H9 (cell line): ENCODE measurements around the gene TMEM9. TPM values are rescaled to one million over a fixed set of nuclear protein-coding genes. Genes with fewer than 3 reads are reported as not detected.
A peak's percentile ranks its signal among the peaks of the same experiment; 100 is the strongest.

Experiments
- DNase-seq: peaks from one replicate; pipeline ENCODE4 v3.0.0-alpha.2; 2017
- H2AFZ ChIP-seq: one replicate; pipeline ENCODE4 v1.6.1; 2013; ENCODE audit warnings: mild to moderate bottlenecking, low read length, control low read depth, moderate library complexity
- H2AK5ac ChIP-seq: 2 replicates; pipeline ENCODE4 v1.6.1; 2013; ENCODE audit warnings: low read length, control low read depth, mixed read lengths; ENCODE audit not compliant: insufficient read length
- H2BK120ac ChIP-seq: one replicate; pipeline ENCODE4 v1.6.1; 2013; ENCODE audit warnings: low read depth, mild to moderate bottlenecking, low read length, control low read depth, inconsistent platforms; ENCODE audit not compliant: poor library complexity, severe bottlenecking
- H2BK12ac ChIP-seq: 2 replicates; pipeline ENCODE4 v1.6.1; 2013; ENCODE audit warnings: low read length, control low read depth, mixed read lengths, low read depth; ENCODE audit not compliant: insufficient read length
- H2BK15ac ChIP-seq: 2 replicates; pipeline ENCODE4 v1.6.1; 2013; ENCODE audit warnings: low read depth, low read length, control low read depth
- H2BK20ac ChIP-seq: one replicate; pipeline ENCODE4 v1.6.1; 2013; ENCODE audit warnings: low read depth, mild to moderate bottlenecking, low read length, control low read depth, inconsistent platforms; ENCODE audit not compliant: poor library complexity, severe bottlenecking
- H2BK5ac ChIP-seq: 2 replicates; pipeline ENCODE4 v1.6.1; 2013; ENCODE audit warnings: low read length, control low read depth, mixed read lengths; ENCODE audit not compliant: insufficient read length
- H3K14ac ChIP-seq: 2 replicates; pipeline ENCODE4 v1.6.1; 2013; ENCODE audit warnings: low read length, control low read depth; ENCODE audit not compliant: insufficient read depth
- H3K18ac ChIP-seq: 2 replicates; pipeline ENCODE4 v1.6.1; 2013; ENCODE audit warnings: low read depth, mild to moderate bottlenecking, mixed read lengths, low read length, control low read depth; ENCODE audit not compliant: insufficient read length
- H3K23ac ChIP-seq: 2 replicates; pipeline ENCODE4 v1.6.1; 2013; ENCODE audit warnings: low read length, control low read depth, mixed read lengths, low read depth; ENCODE audit not compliant: insufficient read length
- H3K23me2 ChIP-seq: 2 replicates; pipeline ENCODE4 v1.6.1; 2013; ENCODE audit warnings: low read depth, mild to moderate bottlenecking, mixed read lengths, low read length, control low read depth; ENCODE audit not compliant: insufficient read length, poor library complexity, severe bottlenecking
- H3K27ac ChIP-seq: 2 replicates; pipeline ENCODE4 v1.5.1; 2013; ENCODE audit warnings: low read length, control low read depth, mixed read lengths, low read depth; ENCODE audit not compliant: insufficient read length
- H3K27me3 ChIP-seq: 2 replicates; pipeline ENCODE4 v1.6.1; 2013; ENCODE audit warnings: low read length, control low read depth, inconsistent platforms; ENCODE audit not compliant: insufficient read depth
- H3K4ac ChIP-seq: 2 replicates; pipeline ENCODE4 v1.6.1; 2013; ENCODE audit warnings: low read depth, mild to moderate bottlenecking, control low read depth, inconsistent platforms, low read length, moderate library complexity
- H3K4me1 ChIP-seq: 2 replicates; pipeline ENCODE4 v1.6.1; 2013; ENCODE audit warnings: low read length, control low read depth, inconsistent platforms; ENCODE audit not compliant: insufficient read depth
- H3K4me2 ChIP-seq: 2 replicates; pipeline ENCODE4 v1.6.1; 2013; ENCODE audit warnings: low read length, control low read depth, mixed read lengths; ENCODE audit not compliant: insufficient read length, insufficient read depth
- H3K56ac ChIP-seq: 2 replicates; pipeline ENCODE4 v1.6.1; 2013; ENCODE audit warnings: low read depth, mild to moderate bottlenecking, mixed read lengths, low read length, control low read depth; ENCODE audit not compliant: insufficient read length
- H3K79me1 ChIP-seq: 2 replicates; pipeline ENCODE4 v1.6.1; 2013; ENCODE audit warnings: low read depth, mild to moderate bottlenecking, moderate library complexity, low read length, control low read depth, inconsistent platforms; ENCODE audit not compliant: insufficient read depth, poor library complexity, severe bottlenecking
- H3K79me2 ChIP-seq: 2 replicates; pipeline ENCODE4 v1.6.1; 2013; ENCODE audit warnings: low read length, control low read depth, inconsistent platforms; ENCODE audit not compliant: insufficient read depth
- H3K9ac ChIP-seq: 2 replicates; pipeline ENCODE4 v1.6.1; 2013; ENCODE audit warnings: low read length, control low read depth, mixed read lengths; ENCODE audit not compliant: insufficient read length; ENCODE audit errors: extremely low read depth
- H3K9me3 ChIP-seq: one replicate; pipeline ENCODE4 v1.6.1; 2013; ENCODE audit warnings: low read depth, low read length, inconsistent platforms; ENCODE audit not compliant: control insufficient read depth
- H3T11ph ChIP-seq: one replicate; pipeline ENCODE4 v1.6.1; 2013; ENCODE audit warnings: mild to moderate bottlenecking, low read length, control low read depth, inconsistent platforms
- H4K20me1 ChIP-seq: one replicate; pipeline ENCODE4 v1.6.1; 2013; ENCODE audit not compliant: control insufficient read depth, insufficient read length, insufficient read depth
- H4K5ac ChIP-seq: 2 replicates; pipeline ENCODE4 v1.6.1; 2013; ENCODE audit warnings: low read depth, mild to moderate bottlenecking, mixed read lengths, low read length, control low read depth; ENCODE audit not compliant: insufficient read length
- H4K8ac ChIP-seq: replicated peaks from 2 replicates; pipeline ENCODE4 v1.6.1; 2013; ENCODE audit warnings: low read length, control low read depth, mixed read lengths, low read depth; ENCODE audit not compliant: insufficient read length
- H4K91ac ChIP-seq: 2 replicates; pipeline ENCODE4 v1.6.1; 2013; ENCODE audit warnings: low read depth, mild to moderate bottlenecking, moderate library complexity, mixed read lengths, low read length, control low read depth; ENCODE audit not compliant: insufficient read length
- H3K27ac Mint-ChIP-seq, 3 experiments: 2 replicates in 2 of 3; 3 replicates in 1 of 3; pipeline ENCODE4 v1.8.0; 2020 to 2021; ENCODE audit warnings: mixed read lengths in 3 of 3, mild to moderate bottlenecking in 1 of 3, moderate library complexity in 1 of 3
- H3K27me3 Mint-ChIP-seq: 2 replicates; pipeline ENCODE4 v1.8.0; 2021; ENCODE audit warnings: low read depth, mild to moderate bottlenecking, moderate library complexity, mixed read lengths
- H3K36me3 Mint-ChIP-seq, 3 experiments: 2 replicates in 2 of 3; 3 replicates in 1 of 3; pipeline ENCODE4 v1.8.0; 2020 to 2021; ENCODE audit warnings: low read depth in 3 of 3, mixed read lengths in 3 of 3; ENCODE audit not compliant: insufficient read depth in 1 of 3
- H3K4me1 Mint-ChIP-seq, 2 experiments: 2 replicates each; pipeline ENCODE4 v1.8.0; 2020; ENCODE audit warnings: mixed read lengths in 2 of 2
- H3K4me3 Mint-ChIP-seq, 2 experiments: 2 replicates in 1 of 2; 3 replicates in 1 of 2; pipeline ENCODE4 v1.8.0; 2020 to 2021; ENCODE audit warnings: mild to moderate bottlenecking in 2 of 2, mixed read lengths in 2 of 2, moderate library complexity in 1 of 2
- H3K9me3 Mint-ChIP-seq, 2 experiments: 2 replicates in 1 of 2; 3 replicates in 1 of 2; pipeline ENCODE4 v1.8.0; 2020; ENCODE audit warnings: mild to moderate bottlenecking in 2 of 2, mixed read lengths in 2 of 2, moderate library complexity in 1 of 2
- CTCF ChIP-seq: fragments of 200-600 bp; sonication (generic); conservative IDR thresholded peaks from 3 replicates; pipeline ENCODE4 v1.8.0; 2021; ENCODE audit warnings: antibody characterized with exemption, mild to moderate bottlenecking
- WGBS: extraction: QIAGEN DNeasy Blood & Tissue Kit; methylation state at CpG from one replicate; pipeline ENCODE4 v1.1.7; 2013; ENCODE audit warnings: missing lambda C conversion rate, low lambda C conversion rate, mixed read lengths; ENCODE audit not compliant: insufficient read length; ENCODE audit errors: extremely low coverage; 5-methylcytosine and 5-hydroxymethylcytosine counted together
- total RNA-seq: library from RNA; stranded (reverse); gene quantifications from 2 replicates; pipeline ENCODE4 v1.2.1, GENCODE V29; 2021

The TMEM9 gene
- total RNA-seq, 1 experiment from 2014 or later, result 93.4 TPM

- H3K79me2 ChIP-seq, result no peaks in the 10 kb centered on the region
- no peaks in the 10 kb centered on the region for H3K79me1 ChIP-seq
- H3K36me3 Mint-ChIP-seq, result peaks cover 44 to 84% (median 83%) of the 10 kb centered on the region in 3 experiments; a peak in 6 of 7 replicates
- no peak overlapping the region for H3K27ac ChIP-seq
- no peak overlapping the region for H3K23ac ChIP-seq
- no peaks in the 10 kb centered on the region for H3K4me1 Mint-ChIP-seq
- H2AFZ ChIP-seq, result no peak overlapping the region
- H4K8ac ChIP-seq, result no peak overlapping the region
- H3K14ac ChIP-seq, result no peak overlapping the region
- no peak overlapping the region for H2BK12ac ChIP-seq
- no peak overlapping the region for H3K4me3 Mint-ChIP-seq
- DNase-seq, result no peak
- no peak overlapping the region for H2BK5ac ChIP-seq
- H4K5ac ChIP-seq, result no peak overlapping the region
- H3K4me1 ChIP-seq, result no peaks in the 10 kb centered on the region
- WGBS, result no CpG with 5 or more reads among the region's 10 CpGs
- H2BK120ac ChIP-seq, result no peak overlapping the region
- no peak overlapping the region for H3K4me2 ChIP-seq
- H3K27me3 Mint-ChIP-seq, result no peaks in the 10 kb centered on the region
- H4K91ac ChIP-seq, result no peak overlapping the region
- H3K4ac ChIP-seq, result no peak overlapping the region
- no peak overlapping the region for H2BK20ac ChIP-seq
- H3K9ac ChIP-seq, result no peak overlapping the region
- H3K56ac ChIP-seq, result no peak overlapping the region
- peak overlapping the region in 1 of 3 experiments; percentile 85; a peak in 1 of 7 replicates for H3K27ac Mint-ChIP-seq
- no peak overlapping the region for H3K18ac ChIP-seq
- no peaks in the 10 kb centered on the region for H3K23me2 ChIP-seq
- no peaks in the 10 kb centered on the region for H3K9me3 Mint-ChIP-seq
- H2BK15ac ChIP-seq, result no peak overlapping the region
- H4K20me1 ChIP-seq, result no peaks in the 10 kb centered on the region
- no peaks in the 10 kb centered on the region for H3K9me3 ChIP-seq
- H3K27me3 ChIP-seq, result no peaks in the 10 kb centered on the region
- H2AK5ac ChIP-seq, result no peak overlapping the region
- no peak overlapping the region for H3T11ph ChIP-seq
- no peak for TF ChIP-seq CTCF
Measured at GRCh38 chr1:201140235-201140940, 13.9 kb downstream of the TMEM9 start.
